H1 (cell line): ENCODE measurements around the gene CD300C. TPM values are rescaled to one million over a fixed set of nuclear protein-coding genes. Genes with fewer than 3 reads are reported as not detected.

ENCODE experiments used
- CTCF ChIA-PET: fragments of 300-600 bp; sonication (Branson Sonifier 250); formaldehyde crosslinking; loops from one replicate; lab custom pipeline; 2021; ENCODE audit not compliant: partially characterized antibody; lab: Charles Lee
- POLR2A ChIA-PET: fragments of 300-600 bp; sonication (Branson Sonifier 250); formaldehyde crosslinking; loops from one replicate; lab custom pipeline; 2021; ENCODE audit warnings: inconsistent platforms; ENCODE audit not compliant: partially characterized antibody; lab: Charles Lee
- DNase-seq, 2 experiments: peaks; one replicate each; pipeline versions ENCODE4 v3.0.0 to v3.0.0-alpha.2; 2010 to 2022; ENCODE audit warnings: low spot score in 2 of 2, low read depth in 1 of 2, mixed read lengths in 1 of 2
- FAIRE-seq: peaks from 2 replicates; lab custom pipeline; 2011; peaks lifted over from hg19 to GRCh38; lab: Jason Lieb, UNC
- H2AFZ ChIP-seq: 2 replicates; pipeline ENCODE4 v1.8.1; 2012; ENCODE audit warnings: low read length, inconsistent platforms
- H2AK5ac ChIP-seq: 2 replicates; pipeline ENCODE4 v1.6.1; 2013; ENCODE audit warnings: low read depth, low read length
- H2BK120ac ChIP-seq: replicated peaks from 2 replicates; pipeline ENCODE3; 2013; ENCODE audit warnings: low read depth, low read length, inconsistent platforms
- H2BK12ac ChIP-seq: 2 replicates; pipeline ENCODE4 v1.6.1; 2013; ENCODE audit warnings: low read depth, low read length
- H2BK15ac ChIP-seq: 2 replicates; pipeline ENCODE4 v1.6.1; 2013; ENCODE audit warnings: low read length
- H2BK20ac ChIP-seq: 2 replicates; pipeline ENCODE4 v1.6.1; 2013; ENCODE audit warnings: low read length
- H2BK5ac ChIP-seq: 2 replicates; pipeline ENCODE4 v1.6.1; 2013; ENCODE audit warnings: low read depth, low read length
- H3K14ac ChIP-seq: 2 replicates; pipeline ENCODE4 v1.6.1; 2013; ENCODE audit warnings: inconsistent platforms; ENCODE audit not compliant: insufficient read length
- H3K18ac ChIP-seq: 2 replicates; pipeline ENCODE4 v1.6.1; 2013; ENCODE audit warnings: low read length; ENCODE audit errors: extremely low read depth
- H3K23ac ChIP-seq: 2 replicates; pipeline ENCODE4 v1.6.1; 2013; ENCODE audit warnings: inconsistent platforms; ENCODE audit not compliant: insufficient read length
- H3K23me2 ChIP-seq: 2 replicates; pipeline ENCODE4 v1.6.1; 2013; ENCODE audit warnings: low read depth, low read length
- H3K27ac ChIP-seq: 2 replicates; pipeline ENCODE4 v1.6.1; 2011; ENCODE audit warnings: low read depth, low read length, inconsistent platforms
- H3K27me3 ChIP-seq, 4 experiments: replicated peaks in 1 of 4; 1 replicate in 1 of 4; 2 replicates in 3 of 4; pipeline versions ENCODE4 v1.6.1 to v1.8.1; 2011 to 2013; ENCODE audit warnings: low read length in 3 of 4, mild to moderate bottlenecking in 3 of 4, inconsistent platforms in 2 of 4, mixed read lengths in 2 of 4, moderate library complexity in 1 of 4; ENCODE audit not compliant: control insufficient read depth in 3 of 4, insufficient read depth in 3 of 4; ENCODE audit errors: extremely low read depth in 1 of 4
- H3K36me3 ChIP-seq, 4 experiments: 2 replicates each; pipeline versions ENCODE4 v1.6.1 to v1.8.1; 2011 to 2013; ENCODE audit warnings: mild to moderate bottlenecking in 4 of 4, low read length in 3 of 4, moderate library complexity in 2 of 4, control low read depth in 1 of 4, inconsistent platforms in 1 of 4; ENCODE audit not compliant: insufficient read depth in 4 of 4, control insufficient read depth in 2 of 4
- H3K4ac ChIP-seq: replicated peaks from 2 replicates; pipeline ENCODE3; 2013; ENCODE audit warnings: low read length, low read depth, mixed read lengths, inconsistent platforms; ENCODE audit not compliant: insufficient read length
- H3K4me1 ChIP-seq, 4 experiments: replicated peaks in 1 of 4; 1 replicate in 1 of 4; 2 replicates in 3 of 4; pipeline versions ENCODE4 v1.6.1 to v1.8.1; 2011 to 2013; ENCODE audit warnings: low read length in 3 of 4, inconsistent platforms in 2 of 4, mixed read lengths in 1 of 4; ENCODE audit not compliant: insufficient read depth in 4 of 4, control insufficient read depth in 3 of 4
- H3K4me2 ChIP-seq, 2 experiments: 2 replicates each; pipeline versions ENCODE4 v1.6.1 to v1.8.1; 2011 to 2013; ENCODE audit warnings: low read depth in 2 of 2, low read length in 2 of 2, control low read depth in 1 of 2, inconsistent platforms in 1 of 2, mild to moderate bottlenecking in 1 of 2; ENCODE audit not compliant: insufficient read depth in 1 of 2
- H3K4me3 ChIP-seq, 4 experiments: fragments of 200-600, 300-600 bp in 1 of 4; sonication (generic), shearing (Covaris generic), sonication (Bioruptor Twin) in 1 of 4; 2 replicates each; pipeline versions ENCODE4 v1.5.1 to v1.8.1; 2011 to 2016; ENCODE audit warnings: low read length in 4 of 4, low read depth in 3 of 4, control low read depth in 2 of 4, inconsistent platforms in 2 of 4, mild to moderate bottlenecking in 2 of 4, mixed read lengths in 1 of 4, moderate library complexity in 1 of 4; ENCODE audit not compliant: insufficient read depth in 2 of 4; ENCODE audit errors: extremely low read depth in 1 of 4
- H3K56ac ChIP-seq: replicated peaks from 2 replicates; pipeline ENCODE3; 2013; ENCODE audit warnings: low read depth, mild to moderate bottlenecking, mixed read lengths, low read length, inconsistent platforms; ENCODE audit not compliant: insufficient read length
- H3K79me1 ChIP-seq: 2 replicates; pipeline ENCODE4 v1.6.1; 2013; ENCODE audit warnings: low read depth, low read length, control low read depth
- H3K79me2 ChIP-seq, 2 experiments: 2 replicates each; pipeline versions ENCODE4 v1.6.1 to v1.8.1; 2012 to 2013; ENCODE audit warnings: low read length in 2 of 2, mild to moderate bottlenecking in 2 of 2, inconsistent platforms in 1 of 2; ENCODE audit not compliant: insufficient read depth in 2 of 2, control insufficient read depth in 1 of 2
- H3K9ac ChIP-seq, 4 experiments: replicated peaks in 1 of 4; 1 replicate in 1 of 4; 2 replicates in 3 of 4; pipeline versions ENCODE4 v1.6.1 to v1.8.1; 2011 to 2013; ENCODE audit warnings: low read depth in 3 of 4, low read length in 3 of 4, control low read depth in 2 of 4, mild to moderate bottlenecking in 2 of 4, moderate library complexity in 2 of 4, inconsistent platforms in 1 of 4; ENCODE audit errors: extremely low read depth in 1 of 4
- H3K9me3 ChIP-seq, 2 experiments: 2 replicates each; pipeline versions ENCODE4 v1.6.1 to v1.8.1; 2012 to 2013; ENCODE audit warnings: mild to moderate bottlenecking in 2 of 2, moderate library complexity in 2 of 2, control low read depth in 1 of 2, inconsistent platforms in 1 of 2, low read depth in 1 of 2, low read length in 1 of 2, mixed read lengths in 1 of 2; ENCODE audit not compliant: insufficient read depth in 2 of 2
- H4K20me1 ChIP-seq, 2 experiments: replicated peaks in 1 of 2; 2 replicates each; pipeline versions ENCODE3 to v1.8.1; 2011 to 2013; ENCODE audit warnings: inconsistent platforms in 2 of 2, low read length in 2 of 2, mild to moderate bottlenecking in 1 of 2; ENCODE audit not compliant: insufficient read depth in 2 of 2, control insufficient read depth in 1 of 2
- H4K5ac ChIP-seq: 2 replicates; pipeline ENCODE4 v1.6.1; 2013; ENCODE audit warnings: low read length, low read depth, mixed read lengths, inconsistent platforms; ENCODE audit not compliant: insufficient read length
- H4K8ac ChIP-seq: 2 replicates; pipeline ENCODE4 v1.8.0; 2013; ENCODE audit warnings: mild to moderate bottlenecking, moderate library complexity, low read length, inconsistent platforms; ENCODE audit not compliant: insufficient read depth; ENCODE audit errors: extremely low read depth
- H4K91ac ChIP-seq: replicated peaks from 2 replicates; pipeline ENCODE3; 2013; ENCODE audit warnings: low read length, mixed read lengths, inconsistent platforms; ENCODE audit not compliant: insufficient read length
- SP1 ChIP-seq: IDR thresholded peaks from 2 replicates; pipeline ENCODE4 v1.6.1; 2011; ENCODE audit warnings: low read depth, low read length
- WGBS, 2 experiments: shearing (Covaris generic) in 1 of 2; methylation state at CpG; one replicate each; pipeline versions ENCODE4 v1.1.6 to v1.1.7; 2013 to 2015; ENCODE audit warnings: low lambda C conversion rate in 2 of 2, mixed read lengths in 2 of 2, inconsistent platforms in 1 of 2, low coverage in 1 of 2, missing lambda C conversion rate in 1 of 2; ENCODE audit not compliant: insufficient replicate concordance in 2 of 2, insufficient coverage in 1 of 2, insufficient read length in 1 of 2; ENCODE audit errors: extremely low coverage in 1 of 2, missing lambda C conversion rate in 1 of 2; 5-methylcytosine and 5-hydroxymethylcytosine counted together
- polyA plus RNA-seq, 7 experiments: library from polyadenylated mRNA; depleted of rRNA in 3 of 7; stranded (reverse) in 5 of 7; unstranded in 2 of 7; fragments of >200 nt in 5 of 7; fragments of 200-250 nt in 2 of 7; gene quantifications; 1 replicate in 5 of 7; 2 replicates in 1 of 7; 4 replicates in 1 of 7; pipeline versions ENCODE4 v1.2.1 to v1.2.3, GENCODE V29; 2011 to 2013; ENCODE audit warnings: missing spikeins in 2 of 7, mixed read lengths in 2 of 7
- total RNA-seq: library from RNA; stranded (reverse); fragmentation: NEBNext Ultra II Directional; extraction: Animal tissue kit (Norgen Biotek cat#: 25700); gene quantifications from 2 replicates; pipeline ENCODE4 v1.2.1, GENCODE V29; 2021

CD300C gene
- total and polyA plus RNA-seq, 2 of the 8 experiments (the other 6 are each of a cell fraction or from before 2014, with no cell fraction given), result not detected

GRCh38 chr17:74522381-74523105, 23.4 kb downstream of the CD300C start:
- no peak for DNase-seq
- H2BK5ac ChIP-seq, result no peak overlapping the region
- no peak overlapping the region for H2BK20ac ChIP-seq
- H3K18ac ChIP-seq, result no peak overlapping the region
- peaks cover 0 to 2% of the 10 kb centered on the region in 2 experiments for H4K20me1 ChIP-seq
- H2AK5ac ChIP-seq, result no peak overlapping the region
- no peak overlapping the region for H3K4me2 ChIP-seq
- H3K4me3 ChIP-seq, result no peak overlapping the region
- no peak overlapping the region for H4K5ac ChIP-seq
- 84% methylated on average over 10 of the region's 10 CpGs; no CpG with 5 or more reads in 1 of the 2 experiments for WGBS, 2 experiments
- no peaks in the 10 kb centered on the region for H3K4me1 ChIP-seq
- H3K27ac ChIP-seq, result no peak overlapping the region
- no peak overlapping the region for H2BK15ac ChIP-seq
- no peak overlapping the region for H2BK120ac ChIP-seq
- no peak overlapping the region for H4K8ac ChIP-seq
- H3K79me1 ChIP-seq, result no peaks in the 10 kb centered on the region
- POLR2A ChIA-PET, result interaction anchor here (0.7 kb wide), 1 partner anchor 171 kb away, joined by 4 read pairs; no protein-coding TSS in a partner anchor
- no peak overlapping the region for H3K14ac ChIP-seq
- H2BK12ac ChIP-seq, result no peak overlapping the region
- CTCF ChIA-PET, result interaction anchor here (0.9 to 1.7 kb wide), 4 partner anchors 11 to 163 kb away, joined by 3 to 6 read pairs (median 4); partner anchors contain the start of gene BTBD17
- H3K79me2 ChIP-seq, result no peaks in the 10 kb centered on the region
- no peaks in the 10 kb centered on the region for H3K36me3 ChIP-seq
- no peak overlapping the region for H3K9ac ChIP-seq
- no peak overlapping the region for H3K23ac ChIP-seq
- FAIRE-seq, result no peak
- H3K56ac ChIP-seq, result no peak overlapping the region
- no peak overlapping the region for H3K4ac ChIP-seq
- H3K9me3 ChIP-seq, result peaks cover 14 to 24% of the 10 kb centered on the region in 2 experiments; a peak in 3 of 4 replicates
- no peaks in the 10 kb centered on the region for H3K27me3 ChIP-seq
- H3K23me2 ChIP-seq, result no peaks in the 10 kb centered on the region
- TF ChIP-seq SP1, result no peak
- H2AFZ ChIP-seq, result no peak overlapping the region
- H4K91ac ChIP-seq, result no peak overlapping the region
